Glutamatergic neuron (in vitro differentiated cells): ENCODE data around the gene LYST. TPM values are rescaled to one million over a fixed set of nuclear protein-coding genes. Genes with fewer than 3 reads are reported as not detected.

Experiments
- DNase-seq: peaks from one replicate; pipeline ENCODE4 v3.0.0; 2022
- H3K27ac Mint-ChIP-seq: one replicate; pipeline ENCODE4 v1.8.0; 2020; ENCODE audit warnings: mild to moderate bottlenecking, mixed read lengths, inconsistent platforms; ENCODE audit not compliant: unreplicated experiment
- H3K27me3 Mint-ChIP-seq: one replicate; pipeline ENCODE4 v1.8.0; 2020; ENCODE audit warnings: mild to moderate bottlenecking, moderate library complexity, mixed read lengths, inconsistent platforms; ENCODE audit not compliant: unreplicated experiment
- H3K36me3 Mint-ChIP-seq: one replicate; pipeline ENCODE4 v1.8.0; 2020; ENCODE audit warnings: mild to moderate bottlenecking, mixed read lengths, inconsistent platforms; ENCODE audit not compliant: unreplicated experiment
- H3K4me1 Mint-ChIP-seq: one replicate; pipeline ENCODE4 v1.8.0; 2020; ENCODE audit warnings: mild to moderate bottlenecking, low read depth, mixed read lengths, inconsistent platforms; ENCODE audit not compliant: unreplicated experiment
- H3K4me3 Mint-ChIP-seq: one replicate; pipeline ENCODE4 v1.8.0; 2020; ENCODE audit warnings: mild to moderate bottlenecking, mixed read lengths, inconsistent platforms; ENCODE audit not compliant: unreplicated experiment
- H3K9me3 Mint-ChIP-seq: one replicate; pipeline ENCODE4 v1.8.0; 2020; ENCODE audit warnings: mild to moderate bottlenecking, moderate library complexity, mixed read lengths, inconsistent platforms; ENCODE audit not compliant: unreplicated experiment
- total RNA-seq: library from RNA; stranded (reverse); fragmentation: NEBNext Ultra II Directional; extraction: Animal tissue kit (Norgen Biotek cat#: 25700); gene quantifications from one replicate; pipeline ENCODE4 v1.2.1, GENCODE V29; 2021; ENCODE audit not compliant: unreplicated experiment
- TF ChIP-seq, protein P1 (sequence below): fragments of 200-600 bp; sonication (generic); IDR thresholded peaks from one replicate; pipeline ENCODE4 v1.5.0; 2021; ENCODE audit not compliant: partially characterized antibody, unreplicated experiment

Gene LYST
- total RNA-seq, 1 donor from 2014 or later = 33.6 TPM

GRCh38 chr1:235865565-235866204 lies 1.0 kb downstream of the LYST start:
- Mint-ChIP-seq H3K4me3 (peak overlapping the region; percentile 92), H3K27me3 (peaks cover 4% of the 10 kb centered on the region), H3K27ac (peak overlapping the region; percentile 98)

GRCh38 chr1:235864931-235865525 lies 1.7 kb downstream of the LYST start:
- H3K9me3 Mint-ChIP-seq = peaks cover 7% of the 10 kb centered on the region
- DNase-seq = no peak
- TF ChIP-seq, protein P1, sequence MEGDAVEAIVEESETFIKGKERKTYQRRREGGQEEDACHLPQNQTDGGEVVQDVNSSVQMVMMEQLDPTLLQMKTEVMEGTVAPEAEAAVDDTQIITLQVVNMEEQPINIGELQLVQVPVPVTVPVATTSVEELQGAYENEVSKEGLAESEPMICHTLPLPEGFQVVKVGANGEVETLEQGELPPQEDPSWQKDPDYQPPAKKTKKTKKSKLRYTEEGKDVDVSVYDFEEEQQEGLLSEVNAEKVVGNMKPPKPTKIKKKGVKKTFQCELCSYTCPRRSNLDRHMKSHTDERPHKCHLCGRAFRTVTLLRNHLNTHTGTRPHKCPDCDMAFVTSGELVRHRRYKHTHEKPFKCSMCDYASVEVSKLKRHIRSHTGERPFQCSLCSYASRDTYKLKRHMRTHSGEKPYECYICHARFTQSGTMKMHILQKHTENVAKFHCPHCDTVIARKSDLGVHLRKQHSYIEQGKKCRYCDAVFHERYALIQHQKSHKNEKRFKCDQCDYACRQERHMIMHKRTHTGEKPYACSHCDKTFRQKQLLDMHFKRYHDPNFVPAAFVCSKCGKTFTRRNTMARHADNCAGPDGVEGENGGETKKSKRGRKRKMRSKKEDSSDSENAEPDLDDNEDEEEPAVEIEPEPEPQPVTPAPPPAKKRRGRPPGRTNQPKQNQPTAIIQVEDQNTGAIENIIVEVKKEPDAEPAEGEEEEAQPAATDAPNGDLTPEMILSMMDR = no peak

More at GRCh38 chr1:235865565-235866204, 1.0 kb downstream of the LYST start:
- peaks cover 14% of the 10 kb centered on the region for H3K4me1 Mint-ChIP-seq
- H3K9me3 Mint-ChIP-seq = peaks cover 7% of the 10 kb centered on the region
- TF ChIP-seq, protein P1 = no peak
- H3K36me3 Mint-ChIP-seq = no peaks in the 10 kb centered on the region
- DNase-seq = no peak

GRCh38 chr1:235864469-235864868 lies 2.2 kb downstream of the LYST start:
- TF ChIP-seq, protein P1 = no peak
- Mint-ChIP-seq H3K4me1 (peaks cover 14% of the 10 kb centered on the region), H3K9me3 (peaks cover 7% of the 10 kb centered on the region), H3K4me3 (peak overlapping the region; percentile 60), H3K36me3 (no peaks in the 10 kb centered on the region), H3K27me3 (peaks cover 4% of the 10 kb centered on the region), H3K27ac (peak overlapping the region; percentile 20)
- DNase-seq = no peak

More at GRCh38 chr1:235864931-235865525, 1.7 kb downstream of the LYST start:
- peaks cover 14% of the 10 kb centered on the region for H3K4me1 Mint-ChIP-seq
- H3K27me3 Mint-ChIP-seq = peaks cover 4% of the 10 kb centered on the region
- peak overlapping the region; percentile 85 for H3K27ac Mint-ChIP-seq
- no peaks in the 10 kb centered on the region for H3K36me3 Mint-ChIP-seq
- H3K4me3 Mint-ChIP-seq = peak overlapping the region; percentile 92

- peaks cover 14% of the 10 kb centered on the region for H3K4me1 Mint-ChIP-seq
- no peak for DNase-seq
- no peak overlapping the region for H3K4me3 Mint-ChIP-seq
- H3K27me3 Mint-ChIP-seq = peaks cover 4% of the 10 kb centered on the region
- H3K36me3 Mint-ChIP-seq = no peaks in the 10 kb centered on the region
- H3K27ac Mint-ChIP-seq = no peak overlapping the region
- TF ChIP-seq, protein P1 = no peak
- peaks cover 7% of the 10 kb centered on the region for H3K9me3 Mint-ChIP-seq
These were observed 3.0 kb downstream of the LYST start for GRCh38 chr1:235863699-235864093.

DNA sequence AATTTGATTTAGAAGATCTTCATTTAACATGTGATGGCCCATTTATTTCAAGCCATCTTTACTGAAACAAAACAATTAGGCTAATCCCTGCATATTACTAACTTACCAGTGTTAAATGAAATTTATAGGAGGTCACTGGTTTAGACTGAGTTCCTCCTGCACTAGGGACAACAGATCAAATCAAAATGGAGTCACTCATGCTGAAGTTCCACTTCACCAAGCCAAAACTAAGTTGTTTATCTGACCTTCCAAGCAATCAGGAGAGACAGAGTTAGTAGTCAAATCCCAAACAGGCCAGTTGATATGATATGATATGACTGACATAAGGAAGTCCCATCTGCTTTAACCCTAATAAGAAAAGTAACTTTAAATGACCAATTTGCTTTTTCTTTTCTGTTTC lies 4.8 kb downstream of the LYST start:
- DNase-seq = no peak
- Mint-ChIP-seq H3K4me1 (peaks cover 9% of the 10 kb centered on the region), H3K27me3 (peaks cover 2% of the 10 kb centered on the region), H3K9me3 (peaks cover 7% of the 10 kb centered on the region), H3K27ac (no peak overlapping the region), H3K4me3 (no peak overlapping the region), H3K36me3 (no peaks in the 10 kb centered on the region)
- TF ChIP-seq, protein P1 = no peak
